ENCODE data around the gene KCTD1.

DNA sequence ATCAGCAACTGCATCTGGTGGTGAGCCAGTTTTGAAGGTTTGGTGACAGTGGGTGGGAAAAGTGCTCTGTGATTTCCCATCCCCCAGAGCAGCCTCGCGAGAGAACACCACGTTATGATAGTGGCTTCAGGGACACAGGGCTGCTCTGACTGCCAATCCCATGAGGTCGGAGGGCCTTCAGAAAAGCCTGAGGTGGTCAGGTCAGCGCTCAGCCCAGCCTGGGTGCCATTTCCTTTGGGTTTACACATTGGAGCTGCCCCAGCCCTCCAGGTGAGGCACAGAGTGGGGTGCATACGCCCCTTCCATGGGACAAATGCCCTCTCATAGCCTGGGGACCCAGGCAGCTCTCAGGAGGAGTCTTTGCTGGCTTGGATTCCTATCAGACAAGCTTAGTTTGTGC, 126.8 kb downstream of the KCTD1 start:
- TF ChIP-seq, protein P1, sequence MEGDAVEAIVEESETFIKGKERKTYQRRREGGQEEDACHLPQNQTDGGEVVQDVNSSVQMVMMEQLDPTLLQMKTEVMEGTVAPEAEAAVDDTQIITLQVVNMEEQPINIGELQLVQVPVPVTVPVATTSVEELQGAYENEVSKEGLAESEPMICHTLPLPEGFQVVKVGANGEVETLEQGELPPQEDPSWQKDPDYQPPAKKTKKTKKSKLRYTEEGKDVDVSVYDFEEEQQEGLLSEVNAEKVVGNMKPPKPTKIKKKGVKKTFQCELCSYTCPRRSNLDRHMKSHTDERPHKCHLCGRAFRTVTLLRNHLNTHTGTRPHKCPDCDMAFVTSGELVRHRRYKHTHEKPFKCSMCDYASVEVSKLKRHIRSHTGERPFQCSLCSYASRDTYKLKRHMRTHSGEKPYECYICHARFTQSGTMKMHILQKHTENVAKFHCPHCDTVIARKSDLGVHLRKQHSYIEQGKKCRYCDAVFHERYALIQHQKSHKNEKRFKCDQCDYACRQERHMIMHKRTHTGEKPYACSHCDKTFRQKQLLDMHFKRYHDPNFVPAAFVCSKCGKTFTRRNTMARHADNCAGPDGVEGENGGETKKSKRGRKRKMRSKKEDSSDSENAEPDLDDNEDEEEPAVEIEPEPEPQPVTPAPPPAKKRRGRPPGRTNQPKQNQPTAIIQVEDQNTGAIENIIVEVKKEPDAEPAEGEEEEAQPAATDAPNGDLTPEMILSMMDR (IDR thresholded peaks at IDR 0.05; ENCODE audit: poor library complexity) = no peak
- TF ChIP-seq EZH2phosphoT487 (IDR thresholded peaks at IDR 0.05; ENCODE audit: low read depth, severe bottlenecking, unreplicated experiment) = no peak
